Measurements from ENCODE around the gene POLR3F.

POLR3F gene

GRCh38 chr20:18436847-18437246 lies 30.3 kb upstream of the POLR3F start:
- no peak for TF ChIP-seq CTCF (IDR thresholded peaks at IDR 0.05; ENCODE audit: borderline replicate concordance, control extremely low read depth, extremely low read depth, insufficient read depth, missing control alignments)
- in situ Hi-C loops (cut with MboI; ENCODE audit: low sequenced_read_pairs, unreplicated experiment), result no loop called here
- no peak for DNase-seq (ENCODE audit: low spot score)

- TF ChIP-seq CTCF (IDR thresholded peaks at IDR 0.05; ENCODE audit: borderline replicate concordance, control extremely low read depth, extremely low read depth, insufficient read depth, missing control alignments), result no peak
- no peak for DNase-seq (ENCODE audit: low spot score)
- in situ Hi-C loops (cut with MboI; ENCODE audit: low sequenced_read_pairs, unreplicated experiment), result no loop called here
Observed at GRCh38 chr20:18440403-18440802, 26.8 kb upstream of the POLR3F start.

GRCh38 chr20:18443886-18444285 lies 23.3 kb upstream of the POLR3F start:
- in situ Hi-C loops (cut with MboI; ENCODE audit: low sequenced_read_pairs, unreplicated experiment), result no loop called here
- no peak for DNase-seq (ENCODE audit: low spot score)
- TF ChIP-seq CTCF (IDR thresholded peaks at IDR 0.05; ENCODE audit: borderline replicate concordance, control extremely low read depth, extremely low read depth, insufficient read depth, missing control alignments), result no peak

- no peak for DNase-seq (ENCODE audit: low spot score)
- TF ChIP-seq CTCF (IDR thresholded peaks at IDR 0.05; ENCODE audit: borderline replicate concordance, control extremely low read depth, extremely low read depth, insufficient read depth, missing control alignments), result no peak
- in situ Hi-C loops (cut with MboI; ENCODE audit: low sequenced_read_pairs, unreplicated experiment), result no loop called here
Observed at GRCh38 chr20:18456600-18456999, 10.6 kb upstream of the POLR3F start.

GRCh38 chr20:18465536-18466200 lies 1.5 kb upstream of the POLR3F start:
- no peak for TF ChIP-seq CTCF (IDR thresholded peaks at IDR 0.05; ENCODE audit: borderline replicate concordance, control extremely low read depth, extremely low read depth, insufficient read depth, missing control alignments)
- DNase-seq (ENCODE audit: low spot score), result no peak
- in situ Hi-C loops (cut with MboI; ENCODE audit: low sequenced_read_pairs, unreplicated experiment), result no loop called here

- in situ Hi-C loops (cut with MboI; ENCODE audit: low sequenced_read_pairs, unreplicated experiment), result no loop called here
- no peak for TF ChIP-seq CTCF (IDR thresholded peaks at IDR 0.05; ENCODE audit: borderline replicate concordance, control extremely low read depth, extremely low read depth, insufficient read depth, missing control alignments)
- DNase-seq (ENCODE audit: low spot score), result no peak
Observed at GRCh38 chr20:18466574-18466893, 656 bp upstream of the POLR3F start.

All from GM13976 (cell line).